NT2/D1 (cell line): Measurements from ENCODE around the gene RPL23.

Source experiments
- DNase-seq: peaks from one replicate; pipeline ENCODE4 v3.0.0-alpha.2; 2011; ENCODE audit warnings: low read depth, low spot score
- H3K27me3 ChIP-seq: 2 replicates; pipeline ENCODE4 v1.6.0; 2011; ENCODE audit warnings: mild to moderate bottlenecking; ENCODE audit not compliant: insufficient read length, insufficient read depth
- H3K36me3 ChIP-seq: 2 replicates; pipeline ENCODE4 v1.6.1; 2011; ENCODE audit warnings: mild to moderate bottlenecking, low read length, mixed read lengths; ENCODE audit not compliant: insufficient read depth, insufficient read length
- H3K4me1 ChIP-seq: 2 replicates; pipeline ENCODE4 v1.5.1; 2011; ENCODE audit not compliant: insufficient read depth, insufficient read length
- H3K4me3 ChIP-seq: 2 replicates; pipeline ENCODE4 v1.5.1; 2011; ENCODE audit warnings: low read depth; ENCODE audit not compliant: insufficient read length
- H3K9ac ChIP-seq: 2 replicates; pipeline ENCODE4 v1.6.0; 2011; ENCODE audit warnings: low read depth; ENCODE audit not compliant: insufficient read length
- H3K9me3 ChIP-seq: 2 replicates; pipeline ENCODE4 v1.5.1; 2011; ENCODE audit warnings: mild to moderate bottlenecking, low read length; ENCODE audit not compliant: insufficient read depth
- SUZ12 ChIP-seq: IDR thresholded peaks from 2 replicates; pipeline ENCODE4 v1.6.1; 2011; ENCODE audit not compliant: insufficient read length, insufficient read depth; ENCODE audit errors: extremely low read depth
- YY1 ChIP-seq: IDR thresholded peaks from 2 replicates; pipeline ENCODE4 v1.6.1; 2011; ENCODE audit not compliant: insufficient read length, insufficient read depth
- ZNF274 ChIP-seq: IDR thresholded peaks from 2 replicates; pipeline ENCODE4 v1.6.1; 2011; ENCODE audit warnings: mild to moderate bottlenecking, low read depth, low read length

RPL23 gene

DNA sequence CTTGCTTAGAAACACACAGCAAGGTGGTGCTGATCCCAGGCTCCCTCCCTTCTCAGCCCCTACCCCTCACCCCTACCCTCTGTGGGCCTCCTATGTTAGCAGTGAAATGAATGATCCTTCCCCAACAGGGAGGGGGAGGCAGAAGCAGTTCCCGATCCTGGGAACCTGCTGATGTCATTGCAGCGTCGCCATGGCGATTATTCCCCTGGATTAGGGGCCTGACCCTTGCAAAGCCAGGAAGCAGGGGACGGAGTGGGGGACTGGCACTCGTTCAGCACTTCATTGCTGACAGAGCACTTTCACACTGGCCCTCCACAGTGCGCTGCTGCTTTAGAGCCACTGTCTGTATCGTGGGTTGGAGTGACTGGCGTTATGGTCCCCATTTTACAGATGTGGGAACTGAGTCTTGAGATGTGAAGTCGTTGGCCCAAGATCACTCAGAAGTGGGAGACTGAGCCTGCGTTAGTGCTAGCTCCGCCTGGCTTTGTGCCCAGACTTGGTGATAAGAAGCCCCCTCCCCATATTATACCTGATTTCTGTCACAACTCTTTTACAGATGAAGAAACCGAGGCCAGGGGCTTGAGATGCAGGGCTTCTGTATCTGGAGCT, 42.9 kb upstream of the RPL23 start:
- TF ChIP-seq ZNF274, result no peak
- TF ChIP-seq YY1, result no peak
- TF ChIP-seq SUZ12, result no peak
- H3K4me3 ChIP-seq, result no peak overlapping the region
- DNase-seq, result no peak
- H3K9me3 ChIP-seq, result no peaks in the 10 kb centered on the region
- no peaks in the 10 kb centered on the region for H3K27me3 ChIP-seq
- H3K4me1 ChIP-seq, result peaks cover 45% of the 10 kb centered on the region
- H3K36me3 ChIP-seq, result peaks cover 80% of the 10 kb centered on the region
- no peak overlapping the region for H3K9ac ChIP-seq

DNA sequence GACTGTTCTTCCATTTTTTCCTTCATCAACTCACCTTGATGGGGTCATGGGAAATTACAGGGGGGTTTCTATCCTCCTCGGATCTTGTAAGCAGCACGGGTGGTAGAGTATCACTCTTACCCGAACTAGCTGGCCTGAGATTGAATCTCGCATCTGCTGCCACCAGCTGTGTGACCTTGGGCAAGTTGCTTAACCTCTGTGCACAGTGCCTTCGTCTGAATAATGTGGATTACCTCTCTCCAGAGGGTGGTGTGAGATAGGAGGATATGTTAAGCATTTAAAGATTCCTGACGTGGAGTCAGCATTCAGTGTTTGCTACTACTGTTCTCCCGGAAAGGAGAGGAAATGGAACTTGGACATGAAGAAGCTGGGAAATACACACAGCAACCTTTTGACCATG, 40.8 kb upstream of the RPL23 start:
- H3K36me3 ChIP-seq, result peaks cover 94% of the 10 kb centered on the region
- H3K4me3 ChIP-seq, result no peak overlapping the region
- no peak for DNase-seq
- H3K27me3 ChIP-seq, result no peaks in the 10 kb centered on the region
- peaks cover 43% of the 10 kb centered on the region for H3K4me1 ChIP-seq
- H3K9me3 ChIP-seq, result no peaks in the 10 kb centered on the region
- TF ChIP-seq ZNF274 (no peak), SUZ12 (no peak), YY1 (no peak)
- no peak overlapping the region for H3K9ac ChIP-seq

DNA sequence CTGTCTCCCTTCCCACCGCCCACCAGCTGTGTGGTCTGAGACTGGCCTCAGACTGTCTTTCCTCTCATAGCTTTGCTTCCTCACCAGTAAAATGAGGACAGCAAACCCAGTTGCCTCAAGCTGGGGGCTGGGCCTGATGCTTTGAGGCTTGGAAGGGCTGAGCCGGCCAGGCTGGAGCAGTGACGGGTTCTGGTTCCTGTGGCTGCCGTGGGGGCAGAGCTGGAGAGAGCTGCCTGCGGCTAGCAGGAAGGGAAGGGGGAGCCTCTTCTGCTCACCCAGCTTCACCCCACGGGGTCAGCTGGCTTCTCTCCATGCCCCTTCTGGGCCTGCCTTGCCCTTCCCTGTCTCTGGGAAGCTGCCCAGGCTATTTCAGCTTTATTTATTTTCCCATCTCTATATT, 40.1 kb upstream of the RPL23 start:
- no peak overlapping the region for H3K9ac ChIP-seq
- DNase-seq, result no peak
- H3K27me3 ChIP-seq, result no peaks in the 10 kb centered on the region
- no peaks in the 10 kb centered on the region for H3K9me3 ChIP-seq
- peaks cover 94% of the 10 kb centered on the region for H3K36me3 ChIP-seq
- H3K4me1 ChIP-seq, result peaks cover 36% of the 10 kb centered on the region
- no peak overlapping the region for H3K4me3 ChIP-seq
- TF ChIP-seq SUZ12 (no peak), YY1 (no peak), ZNF274 (no peak)

DNA sequence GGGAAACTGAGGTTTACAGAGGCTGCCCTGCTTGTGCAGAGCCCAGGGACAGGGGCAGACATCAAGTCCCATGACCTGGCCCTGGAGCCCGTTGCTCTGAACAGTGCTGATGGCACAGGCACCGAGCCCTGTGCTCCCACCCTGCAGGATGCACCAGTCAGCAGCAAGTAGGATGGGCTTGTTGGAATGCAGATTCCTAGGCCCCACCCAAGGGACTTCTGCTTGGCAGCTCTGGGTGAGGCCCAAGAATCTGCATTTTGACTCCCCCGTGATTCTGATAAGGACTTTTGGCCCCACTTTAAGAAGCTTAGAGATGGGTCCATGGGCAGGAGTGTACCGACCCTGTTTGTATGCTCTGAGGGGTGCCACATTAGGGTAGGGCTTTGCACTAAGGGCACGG, 39.6 kb upstream of the RPL23 start:
- no peak for DNase-seq
- H3K36me3 ChIP-seq, result peaks cover 94% of the 10 kb centered on the region
- no peak for TF ChIP-seq YY1
- no peak for TF ChIP-seq ZNF274
- no peak for TF ChIP-seq SUZ12

DNA sequence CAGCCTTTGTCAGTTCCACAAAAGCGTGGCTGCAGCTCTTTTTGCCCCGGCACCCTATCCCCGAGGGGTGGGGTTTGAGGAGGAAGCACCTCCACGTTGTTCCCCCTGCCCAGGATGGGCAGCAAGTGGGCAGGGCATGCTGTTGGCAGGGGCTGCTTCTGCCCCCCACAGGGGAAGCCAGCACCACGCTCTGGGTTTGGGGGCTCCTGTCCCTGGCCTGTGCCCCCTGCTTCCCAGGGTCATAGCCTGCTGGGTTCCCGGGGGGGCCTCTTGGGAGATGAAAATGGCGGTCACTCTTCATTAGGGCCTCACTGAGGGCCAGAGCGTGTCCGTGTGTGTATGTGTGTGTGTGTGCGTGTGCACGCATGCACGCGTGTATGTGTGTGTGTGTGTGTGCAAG, 39.1 kb upstream of the RPL23 start:
- Histone ChIP-seq H3K36me3 (peaks cover 94% of the 10 kb centered on the region), H3K4me3 (no peak overlapping the region), H3K9me3 (no peaks in the 10 kb centered on the region), H3K9ac (no peak overlapping the region), H3K4me1 (peaks cover 30% of the 10 kb centered on the region), H3K27me3 (no peaks in the 10 kb centered on the region)
- no peak for TF ChIP-seq ZNF274
- no peak for TF ChIP-seq YY1
- TF ChIP-seq SUZ12, result no peak
- DNase-seq, result no peak

More for the DNA sequence above, 39.6 kb upstream of the RPL23 start:
- H3K9me3 ChIP-seq, result no peaks in the 10 kb centered on the region
- no peak overlapping the region for H3K4me3 ChIP-seq
- peaks cover 31% of the 10 kb centered on the region for H3K4me1 ChIP-seq
- no peak overlapping the region for H3K9ac ChIP-seq
- no peaks in the 10 kb centered on the region for H3K27me3 ChIP-seq

DNA sequence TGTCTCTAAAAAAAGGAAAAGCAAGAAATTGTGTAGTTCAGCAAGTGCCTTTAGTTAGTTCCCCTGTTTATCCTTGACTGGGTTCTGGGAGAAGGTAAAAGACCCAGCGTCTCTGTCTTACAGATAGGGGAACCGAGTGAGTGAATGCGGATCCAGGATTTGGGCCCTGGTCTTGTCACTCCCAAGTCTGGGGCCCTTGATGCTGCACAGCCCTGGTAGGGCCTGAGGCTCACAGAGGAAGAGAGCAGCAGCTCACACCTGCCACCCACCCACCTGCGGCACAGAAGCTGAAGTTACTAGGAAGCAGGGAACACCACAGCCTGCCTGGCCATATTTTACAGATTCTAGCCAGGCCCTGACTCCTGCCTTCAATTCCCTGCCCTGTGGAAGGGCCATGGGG, 38.6 kb upstream of the RPL23 start:
- H3K27me3 ChIP-seq, result no peaks in the 10 kb centered on the region
- TF ChIP-seq YY1 (no peak), ZNF274 (no peak), SUZ12 (no peak)
- H3K36me3 ChIP-seq, result peaks cover 94% of the 10 kb centered on the region
- no peaks in the 10 kb centered on the region for H3K9me3 ChIP-seq
- no peak for DNase-seq
- no peak overlapping the region for H3K9ac ChIP-seq
- H3K4me1 ChIP-seq, result peaks cover 31% of the 10 kb centered on the region
- no peak overlapping the region for H3K4me3 ChIP-seq

DNA sequence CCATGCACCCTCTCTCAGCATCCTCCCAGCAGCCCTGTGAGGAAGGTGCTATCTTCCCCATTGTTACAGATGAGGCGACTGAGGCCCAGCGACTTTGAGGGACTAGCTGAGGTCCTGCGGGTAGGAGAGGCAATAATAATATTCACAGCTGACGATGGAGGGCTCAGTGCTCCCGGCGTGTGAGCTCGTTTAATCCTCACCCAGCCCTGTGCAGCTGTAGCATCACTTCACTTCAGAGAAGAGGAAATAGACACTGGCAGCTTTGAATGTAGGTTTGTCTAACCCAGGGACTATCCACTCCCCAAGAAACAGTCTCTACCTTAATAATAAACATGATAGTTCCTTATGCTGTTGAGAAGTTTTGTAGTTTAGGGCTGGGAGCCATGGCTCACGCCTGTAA, 37.9 kb upstream of the RPL23 start:
- no peaks in the 10 kb centered on the region for H3K27me3 ChIP-seq
- H3K9me3 ChIP-seq, result no peaks in the 10 kb centered on the region
- TF ChIP-seq ZNF274 (no peak), SUZ12 (no peak), YY1 (no peak)
- peaks cover 94% of the 10 kb centered on the region for H3K36me3 ChIP-seq
- no peak for DNase-seq
- no peak overlapping the region for H3K4me3 ChIP-seq
- no peak overlapping the region for H3K9ac ChIP-seq
- H3K4me1 ChIP-seq, result peaks cover 26% of the 10 kb centered on the region

DNA sequence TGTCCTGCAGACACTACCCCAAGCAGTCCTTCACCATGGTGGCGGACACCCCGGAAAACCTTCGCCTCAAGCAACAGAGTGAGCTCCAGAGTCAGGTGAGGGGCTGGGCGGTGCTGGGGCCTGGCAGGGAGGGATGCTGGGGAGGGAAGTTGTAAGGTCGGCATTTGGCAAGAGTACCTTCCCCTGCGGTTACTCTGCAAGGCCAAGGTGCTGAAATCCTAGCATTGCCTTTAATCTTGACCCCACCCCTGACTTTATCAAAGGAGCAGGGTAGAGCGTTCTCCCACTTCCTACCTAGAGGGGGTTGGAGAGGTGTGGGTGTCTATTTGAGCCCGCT, 36.9 kb upstream of the RPL23 start:
- Histone ChIP-seq H3K36me3 (peaks cover 95% of the 10 kb centered on the region), H3K4me1 (peaks cover 30% of the 10 kb centered on the region), H3K9me3 (no peaks in the 10 kb centered on the region), H3K4me3 (no peak overlapping the region), H3K9ac (no peak overlapping the region), H3K27me3 (no peaks in the 10 kb centered on the region)
- TF ChIP-seq YY1 (no peak), SUZ12 (no peak)
- no peak for DNase-seq
